IPS-NIHi7 (cell line): ENCODE measurements around the gene DCBLD2.

Source experiments
- DNase-seq: peaks from one replicate; pipeline ENCODE4 v3.0.0; 2012; ENCODE audit warnings: mixed read lengths; ENCODE audit errors: extremely low spot score

The DCBLD2 gene

DNA sequence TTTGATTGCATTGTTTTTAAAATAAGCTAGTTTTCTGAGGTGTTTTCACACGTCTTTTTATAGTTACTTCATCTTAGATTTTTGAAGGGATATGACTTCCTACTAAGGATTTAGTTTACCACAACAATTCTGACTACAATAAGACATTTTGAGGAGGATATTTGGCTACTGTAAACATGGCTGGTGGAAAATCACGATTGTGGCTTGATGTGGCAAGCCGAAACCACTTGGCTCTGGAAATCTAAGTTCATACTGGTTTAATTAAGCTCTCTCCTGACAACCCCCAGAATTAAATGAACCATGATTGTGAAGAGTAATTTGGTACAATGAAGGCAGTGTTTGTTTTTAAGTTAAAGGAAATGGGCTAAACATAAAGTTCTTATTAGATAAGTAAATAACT, 107.5 kb downstream of the DCBLD2 start:
- no peak for DNase-seq

DNA sequence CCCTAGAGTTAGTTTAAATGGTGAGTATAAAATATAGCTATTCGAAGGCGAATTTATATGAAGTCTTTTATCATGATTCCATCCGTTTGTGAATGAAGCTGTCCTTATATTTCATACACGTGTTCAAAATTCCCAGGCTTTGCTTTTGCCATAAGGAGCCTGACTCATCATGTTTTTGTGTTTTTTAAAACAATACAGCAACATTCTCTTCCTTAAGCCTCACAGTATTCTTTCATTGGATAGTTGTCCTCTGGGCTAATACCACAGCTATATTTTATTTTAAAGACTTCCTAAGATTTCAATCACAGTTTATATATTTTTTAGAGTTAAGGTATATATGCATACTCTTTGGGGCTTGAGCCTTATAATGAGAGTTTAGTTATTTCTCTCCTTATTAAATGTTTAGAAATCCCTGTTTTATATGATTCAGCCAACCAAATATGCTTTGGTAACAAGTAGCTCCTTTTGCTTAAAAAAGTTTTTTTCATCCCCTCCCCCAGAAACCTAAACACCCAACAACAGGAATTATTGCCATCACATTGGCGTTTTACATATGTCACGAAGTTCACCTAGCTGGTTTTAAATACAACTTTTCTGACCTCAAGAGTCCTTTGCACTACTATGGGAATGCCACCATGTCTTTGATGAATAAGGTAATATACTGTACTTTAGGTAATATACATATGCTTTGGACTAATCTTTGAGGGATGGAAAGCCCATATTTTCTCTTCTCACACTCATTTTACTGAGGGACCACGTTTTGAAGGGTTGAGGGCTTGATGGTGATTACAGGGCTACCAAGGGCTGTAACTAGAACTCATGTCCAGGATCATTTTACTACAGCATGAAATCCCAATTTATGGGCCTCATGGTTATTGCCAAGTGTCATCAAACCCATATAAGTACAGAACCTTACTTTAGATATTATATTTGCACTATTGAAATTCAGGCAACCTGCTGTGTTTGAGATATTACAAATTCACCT, 109.9 kb downstream of the DCBLD2 start:
- DNase-seq: no peak

DNA sequence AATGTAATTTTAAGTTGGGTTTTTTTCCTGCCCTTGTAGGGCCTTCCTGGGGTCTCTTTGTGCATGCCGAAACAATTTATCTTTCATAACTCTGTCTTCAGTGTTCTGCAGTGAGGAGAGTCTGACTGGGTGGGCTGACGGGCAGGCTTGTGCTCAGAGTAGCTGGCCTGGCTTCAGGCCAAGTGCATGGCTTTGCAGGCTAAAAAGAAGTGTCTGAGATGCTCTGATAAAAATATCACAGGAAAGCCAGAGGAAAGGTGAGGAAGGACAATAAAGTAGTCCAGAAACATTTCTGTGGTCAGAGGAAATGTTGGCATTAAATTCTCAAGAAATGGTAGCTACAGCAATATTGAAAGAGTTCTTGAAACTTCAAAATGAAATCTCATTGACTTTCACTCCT, 112.8 kb downstream of the DCBLD2 start:
- DNase-seq: no peak

DNA sequence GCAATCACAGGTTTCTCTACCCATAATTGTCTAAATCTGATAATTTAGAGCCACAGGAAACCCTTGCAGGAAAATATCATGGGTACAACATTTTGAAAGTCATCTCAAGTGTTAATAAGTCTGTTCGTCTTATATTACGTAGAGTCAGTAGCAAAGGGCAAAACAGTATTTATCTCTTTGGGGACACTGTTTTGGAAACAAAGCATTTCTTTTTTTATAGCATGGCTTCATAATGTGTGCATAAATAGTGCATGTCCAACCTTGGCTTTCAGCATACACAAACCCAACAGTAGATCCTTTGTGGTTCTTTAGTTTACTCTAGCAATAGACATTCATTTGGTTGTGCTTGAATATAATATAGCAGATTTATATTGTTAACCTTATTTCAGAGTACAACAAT, 114.3 kb downstream of the DCBLD2 start:
- no peak for DNase-seq

DNA sequence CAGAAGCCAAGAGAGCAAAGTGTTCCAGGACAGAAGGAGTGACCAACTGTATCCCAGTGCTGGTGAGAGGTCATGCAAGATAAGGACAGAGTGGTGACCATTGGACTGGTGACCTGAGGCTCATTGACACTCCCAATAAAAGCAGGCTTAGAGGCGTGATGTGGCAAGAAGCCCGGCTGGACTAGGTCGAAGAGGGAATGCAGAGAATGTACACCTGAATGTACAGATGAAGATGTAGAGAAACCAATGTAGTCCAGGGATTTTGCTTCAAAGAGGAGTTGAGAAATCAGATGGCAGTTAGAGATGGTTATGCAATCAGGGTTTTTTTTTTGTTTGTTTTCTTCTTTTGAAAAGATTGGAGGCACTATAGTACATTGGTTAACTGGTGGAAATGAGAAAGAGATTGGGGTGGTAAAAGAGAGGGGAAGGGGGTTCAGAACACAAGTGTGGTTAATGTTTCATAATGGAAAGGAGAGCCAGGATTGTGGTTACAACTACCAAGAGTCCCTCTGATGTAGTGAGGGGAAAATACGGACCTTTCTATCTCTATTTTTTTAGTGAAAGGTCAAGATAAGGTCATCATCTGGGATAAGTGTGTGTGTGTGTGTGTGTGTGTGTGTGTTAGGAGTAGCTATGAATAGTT, 115.0 kb downstream of the DCBLD2 start:
- no peak for DNase-seq

DNA sequence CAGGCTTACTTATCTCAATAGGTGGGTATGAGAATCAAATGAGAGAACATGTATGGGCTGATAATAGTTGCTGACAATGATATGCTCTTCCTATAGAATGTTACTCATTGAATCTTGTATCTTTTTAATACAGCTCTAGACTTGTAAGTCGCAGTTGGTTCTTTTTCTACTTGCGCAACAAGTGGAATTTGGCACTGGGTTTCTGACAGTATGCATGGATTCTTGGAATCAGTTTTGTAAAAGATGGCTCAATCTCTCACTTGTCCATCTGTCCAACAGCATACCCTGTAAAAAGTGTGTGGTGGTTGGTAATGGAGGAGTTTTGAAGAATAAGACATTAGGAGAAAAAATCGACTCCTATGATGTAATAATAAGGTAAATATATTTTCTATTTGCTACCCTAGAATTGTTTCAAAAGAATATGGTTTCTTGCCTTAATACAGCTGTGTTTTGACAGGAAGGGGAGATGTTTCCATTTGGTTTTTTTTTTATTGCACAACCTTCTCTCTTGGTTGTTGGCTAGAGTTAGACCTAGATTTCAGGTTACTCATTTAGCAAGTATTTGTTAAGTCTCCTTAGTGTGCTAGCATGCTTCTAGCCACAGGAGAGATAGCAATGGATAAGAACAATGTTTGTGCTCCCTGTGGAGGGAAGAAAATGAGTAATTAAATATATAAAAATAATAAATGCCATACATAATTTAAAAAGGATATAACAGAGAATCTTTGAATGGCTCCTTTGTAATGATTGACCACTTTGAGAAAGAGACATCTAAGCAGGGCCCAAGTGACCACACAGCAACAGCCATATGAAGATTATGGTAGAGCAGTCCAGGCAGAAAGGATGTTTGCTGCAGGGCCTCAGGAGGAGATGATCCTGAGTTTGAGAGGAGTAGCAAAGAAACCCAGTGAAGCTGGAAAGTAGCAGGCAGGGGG, 116.6 kb downstream of the DCBLD2 start:
- no peak for DNase-seq

DNA sequence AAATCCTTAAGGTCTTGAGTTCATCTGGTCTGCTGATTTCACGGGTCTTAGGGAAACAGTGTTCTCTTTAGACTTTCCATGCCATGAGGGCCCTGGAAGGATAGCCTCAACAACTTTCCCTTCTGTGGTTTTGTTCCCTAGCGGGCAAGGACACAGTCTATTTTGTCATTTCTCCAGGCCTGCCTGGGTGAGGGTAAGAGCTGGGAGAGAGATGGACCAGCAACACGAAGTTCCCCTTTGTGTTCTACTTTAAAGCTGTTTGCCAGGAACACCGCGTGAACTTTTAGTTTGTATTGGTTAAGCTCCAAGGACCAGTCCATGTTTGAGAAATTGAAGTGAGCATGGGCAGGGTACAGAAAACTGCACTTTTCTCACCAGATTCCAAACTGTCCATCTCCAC, 117.5 kb downstream of the DCBLD2 start:
- no peak for DNase-seq

DNA sequence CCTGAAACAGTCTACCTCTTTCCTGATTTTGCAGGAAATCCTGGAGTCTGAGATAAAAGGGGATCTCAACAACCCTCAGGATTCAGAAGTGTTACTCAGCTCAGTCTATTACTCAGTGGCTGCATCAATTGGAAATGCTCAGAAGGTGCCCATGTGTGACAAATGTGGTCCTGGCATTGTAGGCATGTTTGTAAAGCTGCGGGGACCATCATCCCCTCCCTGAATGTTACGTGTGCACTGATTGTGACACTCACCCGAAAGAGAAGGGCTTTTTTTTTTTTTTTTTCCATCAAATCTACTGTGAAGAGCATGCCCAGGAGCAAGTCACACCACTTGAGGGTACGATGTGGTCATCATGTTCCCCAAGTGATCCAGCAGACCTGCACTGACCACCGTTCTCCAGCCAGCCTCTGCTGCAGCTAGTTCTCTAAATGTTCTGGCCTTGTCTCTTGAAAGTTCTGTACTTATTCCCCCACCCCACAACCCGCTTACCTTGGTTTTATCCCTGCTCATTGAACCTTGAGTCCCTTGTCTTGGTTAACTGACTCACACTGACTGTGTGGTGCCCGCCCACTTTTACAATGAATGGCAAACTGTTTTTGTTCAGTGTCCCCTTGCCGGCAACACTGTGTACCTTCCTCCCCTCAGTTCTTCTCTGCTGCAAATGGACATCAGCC, 118.5 kb downstream of the DCBLD2 start:
- DNase-seq: no peak

DNA sequence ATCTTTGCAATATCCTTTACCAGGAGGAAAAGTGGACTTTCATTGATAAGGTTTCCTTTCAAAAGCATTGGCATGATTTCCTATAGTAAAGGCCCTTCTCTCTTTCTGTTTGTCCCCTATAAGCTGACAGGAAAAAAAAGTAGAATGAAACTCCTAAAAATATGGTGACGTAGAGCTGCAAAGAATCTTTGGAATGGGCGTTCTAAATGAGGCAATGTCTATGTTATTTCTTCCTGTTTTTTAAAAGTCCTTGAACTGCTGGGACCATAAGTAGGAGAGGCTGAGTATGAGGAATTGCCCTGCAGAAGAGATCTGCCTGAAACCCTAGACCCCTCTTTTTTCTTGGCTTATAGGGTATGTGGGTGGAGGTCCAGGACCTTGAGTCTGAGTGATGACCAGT, 121.2 kb downstream of the DCBLD2 start:
- no peak for DNase-seq

DNA sequence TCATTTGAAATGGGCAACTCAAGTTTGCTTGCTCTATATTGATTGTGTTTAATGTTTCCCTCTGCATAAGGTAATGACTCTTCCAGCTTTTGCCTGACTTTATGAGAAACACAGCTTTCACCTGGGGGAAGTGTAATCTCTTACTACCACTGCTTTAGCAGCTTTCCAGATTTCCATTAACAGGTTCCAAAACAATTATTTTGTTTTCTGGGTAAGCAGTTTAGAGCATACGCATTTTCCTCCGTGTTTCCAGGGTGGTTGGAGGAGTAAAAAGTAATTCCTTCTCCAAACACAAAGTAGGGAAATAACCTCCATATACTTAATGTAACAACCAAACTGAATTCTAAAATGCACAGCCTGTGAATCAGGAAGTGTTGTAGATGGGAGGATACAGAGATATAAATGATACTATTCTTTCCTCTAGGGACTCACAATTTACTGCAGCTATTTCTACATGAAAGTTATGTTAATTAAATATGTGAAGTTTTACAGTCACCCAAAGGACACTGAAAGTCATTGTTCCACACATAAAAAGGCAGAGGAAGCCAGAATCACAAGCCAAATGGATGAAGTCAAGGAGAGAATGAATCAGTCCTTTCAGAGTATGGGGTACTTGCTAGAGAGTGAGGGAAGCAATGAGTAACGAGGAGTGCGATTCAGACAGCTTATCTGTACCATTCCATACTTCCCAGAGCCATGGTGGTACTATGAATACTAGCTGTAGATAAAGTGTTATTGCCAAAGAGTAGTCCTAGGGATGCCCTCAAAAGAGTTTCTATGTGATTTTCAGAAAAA, 121.8 kb downstream of the DCBLD2 start:
- DNase-seq: no peak

DNA sequence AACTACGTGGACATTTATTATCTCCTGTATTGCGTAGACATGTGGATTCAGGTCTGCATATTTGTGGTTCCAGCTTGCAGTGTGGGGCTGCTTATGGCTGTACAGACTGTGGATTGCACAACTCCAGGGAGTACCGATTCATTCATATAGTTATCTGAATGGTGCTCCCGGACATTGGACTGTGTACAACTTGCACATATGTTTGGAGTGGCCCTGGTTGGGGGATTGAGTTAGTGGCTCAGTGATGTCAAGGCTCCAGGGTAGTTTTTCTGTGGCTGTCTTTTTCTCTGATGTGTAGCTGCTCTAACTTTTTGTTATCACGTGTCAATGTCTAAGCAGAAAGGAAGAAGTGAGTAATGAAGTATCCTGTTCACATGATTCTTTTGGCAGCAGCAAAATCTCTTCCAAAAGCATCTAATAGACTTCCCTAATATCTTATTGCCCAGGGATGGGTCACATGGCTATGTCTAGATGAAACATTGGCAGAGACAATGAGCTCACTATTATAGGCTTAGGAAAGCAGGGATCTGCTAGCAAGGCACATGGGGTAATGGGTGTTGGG, 122.6 kb downstream of the DCBLD2 start:
- no peak for DNase-seq

DNA sequence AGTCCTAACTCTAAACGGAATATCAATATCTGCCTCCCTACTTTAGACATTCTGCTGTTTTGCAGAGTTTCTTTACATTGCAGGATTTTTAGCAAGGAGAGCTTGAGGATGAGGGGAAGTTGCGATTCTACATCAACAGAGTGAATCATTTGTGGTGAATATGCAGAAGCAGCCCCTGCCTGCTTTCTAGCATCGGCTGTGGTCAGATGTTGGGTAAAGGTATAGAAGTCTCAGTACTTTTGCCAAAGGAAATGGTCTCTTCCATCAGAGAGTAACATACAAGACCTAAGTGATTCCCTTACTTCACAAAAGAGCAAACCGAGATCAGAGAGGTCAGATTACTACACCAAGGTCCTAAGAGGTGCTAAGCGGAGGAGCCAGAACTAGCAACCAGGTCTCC, 123.1 kb downstream of the DCBLD2 start:
- no peak for DNase-seq

DNA sequence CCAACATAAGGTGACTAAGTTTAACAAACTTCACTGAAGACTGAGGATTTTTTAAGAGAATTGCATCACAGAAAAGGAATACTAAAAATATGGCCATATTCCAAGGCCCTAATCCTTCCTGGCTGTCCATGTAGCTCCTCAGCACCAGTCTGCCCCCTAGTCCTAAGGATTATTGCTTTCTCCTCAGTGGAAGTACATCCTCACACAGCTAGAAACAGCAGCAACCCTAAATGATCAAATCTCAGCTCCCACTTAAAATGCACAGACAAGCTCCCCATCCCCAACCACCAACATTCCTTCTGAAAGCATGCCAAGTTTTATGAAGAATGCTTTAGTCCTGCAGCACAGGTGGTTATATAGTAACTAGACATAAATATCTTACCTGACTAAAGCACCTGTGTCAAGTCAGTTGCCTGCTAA, 123.7 kb downstream of the DCBLD2 start:
- DNase-seq: no peak

DNA sequence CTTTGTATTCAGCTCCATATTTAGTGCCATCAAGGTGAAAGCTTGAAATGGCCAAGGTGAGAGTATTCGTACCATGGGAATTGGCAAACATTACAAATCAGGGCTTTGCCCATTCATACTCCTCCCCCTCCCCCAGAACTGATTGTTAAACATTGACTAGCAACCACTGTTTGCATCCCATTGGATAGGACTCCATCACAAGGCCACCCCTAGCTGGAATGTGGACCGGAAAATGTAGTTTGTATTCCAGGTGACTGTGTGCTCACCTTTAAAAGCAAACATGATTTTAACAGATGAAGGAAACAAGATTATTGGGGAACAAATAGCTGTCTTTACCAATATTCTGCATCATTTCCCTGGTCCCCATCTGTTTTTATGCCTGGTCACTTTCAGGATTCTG, 124.2 kb downstream of the DCBLD2 start:
- DNase-seq: no peak

DNA sequence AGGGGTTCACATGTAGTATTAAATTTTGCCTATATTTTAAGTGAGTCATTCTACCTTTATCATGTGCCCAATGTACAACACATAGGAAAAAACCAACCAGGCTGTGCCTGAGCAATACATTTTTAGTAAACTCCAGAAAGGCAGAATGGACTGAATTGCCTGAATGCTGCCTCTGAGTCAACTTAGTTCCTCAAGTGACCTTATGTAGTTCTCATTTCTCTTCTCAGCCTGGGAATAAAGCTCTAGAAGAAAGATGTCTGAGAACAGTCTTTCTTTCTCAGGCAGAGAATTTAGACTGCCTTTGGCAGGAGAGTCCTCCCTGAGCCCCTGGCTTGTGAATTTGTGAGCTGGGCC, 125.4 kb downstream of the DCBLD2 start:
- no peak for DNase-seq

DNA sequence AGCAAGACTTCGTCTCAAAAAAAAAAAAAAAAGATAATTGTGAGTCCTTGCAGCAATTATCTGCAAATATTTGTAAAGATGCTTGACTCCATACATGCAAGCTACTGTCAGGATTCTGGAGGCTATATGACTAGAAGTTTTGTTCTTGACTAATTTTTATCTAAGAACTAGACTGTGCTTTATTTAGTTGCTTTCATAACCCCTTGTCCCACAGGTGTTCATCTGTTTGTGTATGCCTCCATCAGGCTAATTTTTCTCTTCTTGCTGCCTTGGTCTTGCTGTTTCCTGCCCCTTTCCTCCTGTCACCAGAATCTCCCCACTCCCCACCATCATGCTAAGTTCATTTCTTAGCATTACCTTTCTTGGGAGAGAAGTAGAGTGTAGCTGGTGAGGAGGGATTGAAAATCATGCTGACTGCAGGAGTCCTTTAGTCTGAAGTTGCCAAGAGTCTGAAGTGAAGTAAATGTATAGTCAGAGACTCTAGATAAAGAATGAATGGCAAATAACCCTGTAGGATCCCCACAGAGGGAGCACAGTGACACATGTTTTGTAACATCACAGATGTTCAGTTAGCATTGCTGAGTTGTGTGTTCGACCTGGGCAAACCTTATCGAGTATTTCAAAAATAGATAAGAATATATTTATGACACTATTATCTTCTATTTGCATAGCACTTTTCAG, 125.9 kb downstream of the DCBLD2 start:
- no peak for DNase-seq

DNA sequence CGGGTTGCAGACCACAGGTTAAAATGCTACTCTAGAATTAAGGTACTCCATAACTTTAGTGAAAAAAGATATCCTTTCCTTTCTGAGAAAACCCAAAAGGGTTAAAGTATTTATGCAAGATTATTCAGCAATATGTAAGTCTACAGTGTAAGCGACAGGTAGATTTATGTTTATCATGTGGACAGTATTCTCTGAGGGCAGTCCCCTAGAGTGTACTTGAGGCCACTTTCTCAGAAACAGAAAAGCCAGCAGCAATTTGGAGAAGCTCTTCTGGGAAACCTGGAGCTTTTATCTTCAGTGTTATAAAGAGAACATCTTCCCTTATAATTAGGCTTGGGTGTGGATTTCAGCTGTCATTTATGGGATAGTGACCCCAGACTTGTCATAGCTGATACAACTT, 129.5 kb downstream of the DCBLD2 start:
- DNase-seq: no peak

DNA sequence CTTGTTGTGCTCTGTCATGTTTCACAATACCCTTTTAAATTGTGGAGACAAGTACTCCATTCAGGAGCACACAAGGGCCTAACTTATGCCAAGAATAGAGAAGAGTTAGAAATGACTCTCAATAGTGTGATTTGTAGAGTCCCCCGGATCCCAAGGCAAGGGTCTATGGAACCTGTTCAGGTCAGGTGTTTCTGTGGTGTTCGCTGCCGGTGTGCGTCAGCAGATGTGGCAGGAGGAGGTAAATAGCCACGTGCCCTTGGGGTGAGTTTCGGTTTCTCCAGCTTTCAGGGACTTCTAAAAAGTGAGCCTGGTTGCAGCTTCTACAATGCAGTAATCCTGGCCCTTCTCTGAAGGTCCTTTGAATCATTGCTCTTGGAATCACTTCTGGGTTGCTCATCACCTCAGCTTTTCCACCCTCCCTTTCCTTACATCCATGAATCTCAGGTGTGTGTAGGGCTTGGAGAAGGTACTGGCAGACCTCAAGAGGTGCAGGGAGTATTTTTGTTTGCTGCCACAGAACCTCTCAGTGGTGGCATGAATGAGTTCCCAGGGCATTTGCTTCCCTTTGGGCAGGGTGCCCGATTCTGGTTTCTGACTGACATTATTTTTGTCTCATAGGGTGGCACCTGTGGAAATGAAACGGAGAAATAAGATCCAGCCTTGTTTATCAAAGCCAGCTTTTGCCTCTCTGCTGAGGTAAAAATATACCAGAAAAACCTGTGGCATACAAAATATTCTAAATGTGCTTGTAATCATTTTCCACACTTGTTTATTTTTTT, 131.0 kb downstream of the DCBLD2 start:
- no peak for DNase-seq

DNA sequence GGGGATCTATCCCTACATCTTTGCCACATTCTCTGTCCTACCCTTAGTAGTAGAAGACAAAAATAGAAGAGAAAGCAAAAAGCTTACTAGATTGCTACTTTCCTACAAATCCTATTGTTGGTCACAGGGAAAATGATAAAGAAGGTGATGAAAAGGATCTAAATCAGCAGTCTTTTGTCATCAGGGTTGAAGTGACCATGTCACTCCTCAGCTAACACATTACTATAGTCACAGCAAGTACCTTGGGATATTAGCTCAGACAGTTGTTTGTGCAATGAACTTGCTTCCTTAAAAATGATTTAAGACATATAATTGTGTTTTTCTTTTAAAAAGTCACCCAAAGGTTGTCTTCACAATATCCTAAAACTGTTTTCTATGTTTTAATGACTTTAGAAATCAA, 132.0 kb downstream of the DCBLD2 start:
- no peak for DNase-seq
